CD4-positive, alpha-beta T cell treated with Interleukin-21 for 1 hour (primary cell): Measurements from ENCODE around the gene ZBTB3.
"Not testable (repeated sequence)": the region's sequence is repeated elsewhere in the genome, so short reads cannot be mapped to it uniquely, and the experiment has no call there.

Source experiments
- DNase-seq: peaks from one replicate; pipeline ENCODE4 v3.0.0-alpha.2; 2020

Gene ZBTB3

DNA sequence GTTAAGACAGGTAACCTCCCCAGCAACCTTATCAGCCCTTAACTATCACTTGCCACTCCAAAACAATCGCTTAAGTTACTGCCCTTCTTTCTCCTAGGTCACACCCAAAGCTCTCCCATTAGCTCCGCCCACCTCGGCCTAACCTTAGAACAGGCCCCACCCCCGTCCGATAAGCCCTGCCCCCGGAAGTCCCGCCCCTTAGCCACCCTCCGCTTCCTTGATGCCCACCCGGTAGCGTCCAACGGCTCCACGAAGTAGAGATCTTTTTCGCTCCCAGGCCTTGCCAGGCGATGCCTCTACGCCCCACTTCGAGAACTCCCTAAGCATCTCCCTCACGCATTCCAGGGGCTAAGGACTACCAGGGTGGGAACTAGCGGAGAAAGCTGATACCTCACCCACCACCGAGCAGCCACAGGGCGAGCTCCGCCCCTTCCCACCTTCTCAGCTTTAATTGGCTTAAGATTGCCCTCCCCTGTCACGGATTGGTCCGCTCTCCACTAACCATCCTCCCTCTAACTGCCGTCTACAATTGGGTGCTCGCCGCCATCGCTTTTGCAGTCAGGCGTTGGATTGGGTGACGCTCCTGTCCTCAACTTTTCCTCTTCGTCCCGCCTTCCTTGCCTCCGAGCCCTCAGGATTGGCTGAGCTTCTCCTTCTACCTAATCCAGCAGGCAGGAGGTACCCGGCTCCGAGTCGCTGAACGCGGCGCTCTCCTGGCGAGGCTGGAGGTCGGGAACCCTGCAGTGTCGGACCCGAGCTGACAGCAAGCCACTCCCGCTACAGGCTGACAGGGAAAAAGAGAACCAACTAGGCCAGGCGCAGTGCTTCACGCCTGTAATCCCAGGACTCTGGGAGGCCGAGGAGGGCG, at the start of gene ZBTB3:
ZBTB3 (minus strand) TSS at position 425 of the 868 bp plus-strand sequence. CDS start 496 bp downstream, outside the sequence.
- DNase-seq: peak; percentile 99

GRCh38 chr11:62801071-62801470, 47.1 kb upstream of the ZBTB3 start:
- no peak for DNase-seq

DNA sequence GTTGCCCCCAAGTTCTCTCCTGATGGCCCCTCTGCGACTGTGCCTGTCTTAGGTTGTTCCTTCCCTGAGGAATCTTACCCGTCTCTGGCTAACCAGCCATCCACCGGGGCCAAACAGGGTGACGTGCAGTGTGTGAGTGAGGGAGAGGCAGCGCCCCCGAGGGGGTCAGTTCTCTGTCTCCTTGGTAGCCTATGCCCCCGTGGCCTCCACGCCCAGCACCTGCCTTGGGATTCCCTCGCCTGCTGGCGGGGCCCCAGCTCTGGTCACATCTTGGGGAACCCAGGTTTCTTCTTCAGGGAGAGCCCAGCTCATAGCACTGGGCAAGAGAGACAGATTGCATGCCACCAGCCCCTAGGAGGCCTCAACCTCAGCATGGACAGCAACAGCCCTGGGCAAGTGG, 45.5 kb upstream of the ZBTB3 start:
- no peak for DNase-seq

- DNase-seq: no peak
Measured at GRCh38 chr11:62796281-62796680, 42.3 kb upstream of the ZBTB3 start.

- no peak for DNase-seq
Measured at GRCh38 chr11:62794201-62794775, 40.3 kb upstream of the ZBTB3 start.

GRCh38 chr11:62792202-62792575, 38.2 kb upstream of the ZBTB3 start:
- no peak for DNase-seq

DNA sequence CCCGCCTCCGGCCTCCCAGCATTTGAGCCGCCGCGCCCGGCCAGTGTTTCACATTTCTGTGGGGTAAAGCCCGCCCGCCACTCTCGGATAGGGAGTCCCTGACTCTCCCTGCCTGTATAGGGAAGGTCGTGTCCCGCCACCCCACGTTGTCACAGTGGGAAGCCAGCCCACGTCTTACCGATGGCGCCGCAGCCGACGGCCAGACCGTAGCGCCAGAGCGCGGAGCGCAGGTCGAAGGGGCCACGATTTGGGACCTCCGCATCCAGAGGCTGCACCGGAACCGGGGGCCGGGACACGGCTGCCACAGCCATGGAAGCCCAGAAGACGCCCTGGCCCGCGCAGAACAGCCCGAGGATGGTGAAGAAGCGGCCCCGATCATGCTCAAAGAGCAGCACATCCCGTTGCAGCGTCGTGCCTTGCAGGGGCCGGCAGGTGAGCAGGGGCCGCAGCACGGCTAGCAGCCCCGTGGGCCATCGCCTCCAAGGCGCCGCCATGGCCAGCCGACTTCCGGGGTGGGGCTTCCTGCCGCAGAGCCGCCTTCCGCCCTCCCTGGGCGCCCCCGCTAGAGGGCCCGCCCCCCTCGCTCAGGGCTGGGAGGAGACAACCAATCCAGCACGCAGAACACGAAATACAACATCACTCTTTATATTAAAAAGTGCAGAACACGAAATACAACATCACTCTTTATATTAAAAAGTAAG, 37.7 kb upstream of the ZBTB3 start, which contains the start of gene TMEM223:
TMEM223 (minus strand) TSS at position 506 of the 701 bp plus-strand sequence; CDS start at position 494, 12 bp downstream.
- peak; percentile 90 for DNase-seq

- DNase-seq: no peak
Measured at GRCh38 chr11:62789576-62789975, 35.6 kb upstream of the ZBTB3 start.

GRCh38 chr11:62788991-62789390, 35.0 kb upstream of the ZBTB3 start:
- no peak for DNase-seq

DNA sequence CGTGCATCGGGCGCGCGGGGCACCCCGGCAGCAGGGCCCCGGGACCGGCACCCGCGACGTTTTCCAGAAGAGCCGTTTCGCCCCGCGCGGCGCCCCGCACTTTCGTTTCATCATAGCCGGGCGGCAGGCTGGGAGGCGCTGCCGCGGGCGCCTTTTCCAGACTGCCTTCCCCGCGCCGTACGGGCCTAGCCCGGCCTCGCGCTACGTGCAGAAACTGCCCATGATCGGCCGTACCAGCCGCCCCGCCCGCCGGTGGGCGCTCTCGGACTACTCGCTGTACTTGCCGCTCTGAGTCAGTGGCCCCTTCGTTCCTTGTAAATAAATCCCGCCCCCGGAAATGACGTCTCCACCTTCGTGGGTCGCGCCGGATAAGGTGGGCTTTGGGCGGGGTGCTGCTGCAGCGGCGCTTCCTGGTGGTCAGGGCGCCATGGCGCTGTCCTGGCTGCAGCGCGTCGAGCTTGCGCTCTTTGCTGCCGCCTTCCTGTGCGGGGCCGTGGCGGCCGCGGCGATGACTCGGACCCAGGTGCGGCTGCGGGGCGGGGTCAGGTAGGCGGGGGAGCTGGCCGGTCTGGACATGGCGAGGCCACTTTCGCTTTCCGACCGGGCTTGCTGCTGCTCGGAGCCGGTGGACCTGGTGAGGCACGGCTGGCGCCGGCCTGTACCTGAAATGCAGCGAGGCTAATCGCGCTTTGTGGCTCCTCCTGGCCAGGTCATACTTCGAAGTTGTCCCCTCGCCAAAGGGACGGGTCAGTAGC, 33.2 kb upstream of the ZBTB3 start, which contains the start of gene TMEM179B:
TMEM179B (plus strand) TSS at position 398 of the 755 bp plus-strand sequence; CDS start at position 428, 30 bp downstream.
- peak; percentile 98 for DNase-seq

GRCh38 chr11:62786318-62787004, 32.5 kb upstream of the ZBTB3 start:
- DNase-seq: peak; percentile 89

GRCh38 chr11:62782753-62783152, 28.8 kb upstream of the ZBTB3 start:
- DNase-seq: no peak

DNA sequence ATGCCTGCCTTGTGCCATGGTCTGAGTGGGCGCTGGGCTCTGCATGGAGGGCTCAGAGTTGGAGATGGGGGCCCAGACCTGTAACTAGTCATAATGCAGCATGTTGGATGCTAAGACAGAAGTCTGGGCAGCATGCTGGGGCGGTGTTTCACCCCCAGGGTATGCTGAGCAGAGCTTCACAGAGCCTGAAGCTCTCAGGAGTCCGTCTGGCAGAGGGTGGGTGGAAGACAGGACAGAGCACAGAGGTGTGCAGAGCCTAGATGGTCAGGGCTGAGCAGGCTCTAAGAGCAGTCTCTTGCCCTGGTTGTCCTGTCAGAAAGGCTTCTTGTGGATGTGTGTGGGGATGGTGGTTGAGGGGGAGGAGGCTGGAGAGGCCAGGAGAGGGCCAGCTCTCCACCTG, 24.5 kb upstream of the ZBTB3 start:
- no peak for DNase-seq

GRCh38 chr11:62777389-62777788, 23.4 kb upstream of the ZBTB3 start:
- DNase-seq: no peak

- DNase-seq: no peak
Measured at GRCh38 chr11:62775646-62776045, 21.7 kb upstream of the ZBTB3 start.

DNA sequence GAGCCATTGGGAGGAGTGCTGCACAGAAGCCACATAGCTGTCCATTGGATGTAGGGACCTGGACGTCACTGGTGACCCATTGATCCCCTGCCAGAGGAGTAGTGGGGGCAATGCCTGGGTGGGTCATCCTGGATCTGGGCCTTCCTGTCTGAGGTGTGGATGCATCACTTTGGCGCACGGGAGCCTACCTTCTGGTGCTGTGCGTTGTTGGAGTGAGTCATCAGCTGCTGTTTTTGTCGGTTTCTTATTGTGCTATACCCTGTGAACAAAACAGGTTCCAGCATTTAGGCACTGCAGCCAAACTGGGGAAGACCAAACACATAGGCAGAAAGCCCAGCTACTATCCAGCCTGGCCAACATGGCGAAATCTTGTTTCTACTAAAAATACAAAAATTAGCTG, 20.4 kb upstream of the ZBTB3 start:
- no peak for DNase-seq

DNA sequence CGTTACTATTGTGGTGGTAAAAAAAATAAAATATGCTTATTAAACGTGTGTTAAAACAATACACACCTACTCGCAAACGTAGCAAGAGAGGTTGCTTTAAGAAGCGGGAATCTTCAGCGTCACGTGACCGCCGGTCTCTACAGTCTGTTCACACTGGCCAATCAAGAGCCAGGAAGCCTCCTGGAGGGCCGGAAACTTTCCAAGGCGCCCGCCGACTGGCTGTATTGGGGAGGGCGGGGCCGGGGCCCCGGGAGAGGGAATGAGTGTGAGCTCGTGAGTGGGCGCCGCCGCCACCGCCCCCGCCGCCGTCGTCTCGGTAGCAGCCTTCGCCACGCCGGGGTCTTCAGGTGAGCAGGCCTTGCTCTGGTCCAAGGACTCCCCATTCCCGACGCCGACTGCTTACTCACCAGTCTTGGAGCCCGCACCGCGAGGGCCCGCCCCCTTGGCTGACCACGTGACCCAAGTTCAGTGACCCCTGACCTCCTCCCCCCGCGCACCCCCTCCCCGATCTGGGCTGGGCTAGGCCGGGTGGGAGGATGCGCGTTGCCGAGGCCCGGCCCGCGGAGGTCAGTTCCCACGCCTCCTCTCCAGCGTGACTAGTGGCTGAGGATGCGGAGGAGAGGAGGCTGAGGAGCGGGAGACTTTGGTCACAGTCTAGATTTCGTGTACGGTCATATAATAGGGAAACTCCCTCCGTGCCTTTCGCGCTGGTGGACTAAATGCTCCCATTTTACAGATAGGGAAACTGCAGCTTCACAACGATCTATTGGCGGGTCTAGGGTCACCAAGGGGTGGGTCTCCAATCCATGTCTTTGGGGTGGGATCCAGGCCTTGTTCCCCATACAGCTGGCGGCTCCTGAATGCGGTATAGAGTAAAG, 17.4 kb upstream of the ZBTB3 start, which contains the start of gene TAF6L:
TAF6L (plus strand) TSS at position 253 of the 878 bp plus-strand sequence. CDS start 4,388 bp downstream, outside the sequence.
- peak; percentile 93 for DNase-seq

DNA sequence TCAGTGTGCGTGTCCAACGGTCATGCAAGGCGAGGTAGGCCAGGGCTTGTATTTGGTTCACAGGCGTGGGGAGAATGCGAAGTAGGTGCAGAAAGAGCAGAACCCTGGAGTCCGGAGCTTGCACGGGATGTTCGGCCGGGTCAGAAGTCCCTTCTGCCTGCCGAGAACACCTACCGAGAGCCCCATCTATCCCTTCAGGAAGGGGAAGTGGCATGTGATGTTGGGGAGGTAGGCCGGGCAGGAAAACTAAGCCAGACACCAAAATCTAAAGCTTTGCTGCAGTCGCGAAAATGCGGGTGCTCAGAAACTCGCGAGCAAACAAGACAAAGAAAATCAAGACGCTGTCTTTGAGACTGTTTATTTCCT, 16.8 kb upstream of the ZBTB3 start:
- DNase-seq: no peak

- DNase-seq: not testable (repeated sequence)
Measured at GRCh38 chr11:62760867-62761227, 6.9 kb upstream of the ZBTB3 start.

DNA sequence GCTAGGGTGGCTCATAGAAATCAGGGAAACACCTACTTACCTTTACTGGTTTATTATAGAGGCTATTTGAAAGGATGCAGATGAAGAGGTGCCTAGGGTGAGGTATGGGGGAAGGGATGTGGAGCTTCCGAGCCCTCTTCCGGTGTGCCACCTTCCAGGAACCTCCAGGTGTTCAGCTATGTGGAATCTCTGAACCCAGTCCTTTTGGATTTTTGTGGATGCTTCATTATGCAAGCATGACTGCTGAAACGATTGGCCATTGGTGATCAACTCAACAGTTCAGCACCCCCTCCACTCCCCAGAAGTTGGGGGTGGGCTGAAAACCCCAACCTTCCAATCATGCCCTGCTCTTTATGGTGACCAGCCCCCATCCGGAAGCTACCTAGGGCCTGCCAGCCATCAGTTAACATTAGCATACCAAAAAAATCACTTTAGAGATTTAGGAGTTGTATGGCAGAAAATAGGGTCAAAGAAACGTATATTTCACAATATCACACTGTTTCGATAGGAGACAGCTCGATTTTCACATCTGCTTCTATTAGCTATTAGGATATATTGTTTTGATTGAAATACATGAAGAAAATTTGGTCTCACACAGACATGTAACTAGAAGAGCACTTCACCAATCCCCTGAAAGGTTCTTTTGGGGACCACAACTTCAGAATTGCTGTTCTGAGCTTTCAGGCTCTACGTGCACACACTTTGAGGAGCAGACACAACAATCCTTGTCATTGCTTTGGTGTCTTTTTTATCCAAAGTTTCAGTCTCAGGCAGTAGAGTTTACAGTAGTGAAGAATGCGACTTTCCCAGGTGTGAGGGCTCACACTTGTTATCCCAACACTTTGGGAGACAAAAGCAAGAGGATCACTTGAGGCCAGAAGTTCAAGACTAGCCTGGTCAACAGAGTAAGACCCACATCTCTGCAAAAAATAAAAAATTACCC, 4.2 kb upstream of the ZBTB3 start:
- DNase-seq: no peak
